Measurements from ENCODE around the gene ZBTB7C. TPM values are rescaled to one million over a fixed set of nuclear protein-coding genes. Genes with fewer than 3 reads are reported as not detected.

The ZBTB7C gene
- total RNA-seq, 1 experiment from 2014 or later = 0.10 TPM

- no peak for DNase-seq
- Histone ChIP-seq H3K4me3 (peak overlapping the region; percentile 62), H3K9me3 (no peaks in the 10 kb centered on the region), H3K27me3 (no peaks in the 10 kb centered on the region), H3K36me3 (no peaks in the 10 kb centered on the region)
These were observed 248.6 kb downstream of the ZBTB7C start for GRCh38 chr18:48160622-48161021.

GRCh38 chr18:48159816-48160215 is 249.4 kb downstream of the ZBTB7C start:
- H3K36me3 ChIP-seq = no peaks in the 10 kb centered on the region
- no peak for DNase-seq
- H3K4me3 ChIP-seq = no peak overlapping the region
- no peaks in the 10 kb centered on the region for H3K9me3 ChIP-seq
- H3K27me3 ChIP-seq = no peaks in the 10 kb centered on the region

GRCh38 chr18:48158721-48159120 is 250.5 kb downstream of the ZBTB7C start:
- no peaks in the 10 kb centered on the region for H3K27me3 ChIP-seq
- no peak overlapping the region for H3K4me3 ChIP-seq
- DNase-seq = no peak
- no peaks in the 10 kb centered on the region for H3K9me3 ChIP-seq
- H3K36me3 ChIP-seq = no peaks in the 10 kb centered on the region

- no peaks in the 10 kb centered on the region for H3K9me3 ChIP-seq
- no peaks in the 10 kb centered on the region for H3K36me3 ChIP-seq
- no peaks in the 10 kb centered on the region for H3K27me3 ChIP-seq
- no peak overlapping the region for H3K4me3 ChIP-seq
- DNase-seq = no peak
These were observed 251.2 kb downstream of the ZBTB7C start for GRCh38 chr18:48157956-48158355.

GRCh38 chr18:48155856-48156255 is 253.3 kb downstream of the ZBTB7C start:
- no peaks in the 10 kb centered on the region for H3K27me3 ChIP-seq
- H3K9me3 ChIP-seq = no peaks in the 10 kb centered on the region
- no peaks in the 10 kb centered on the region for H3K36me3 ChIP-seq
- no peak overlapping the region for H3K4me3 ChIP-seq
- no peak for DNase-seq

- no peaks in the 10 kb centered on the region for H3K36me3 ChIP-seq
- H3K4me3 ChIP-seq = no peak overlapping the region
- no peaks in the 10 kb centered on the region for H3K9me3 ChIP-seq
- no peaks in the 10 kb centered on the region for H3K27me3 ChIP-seq
- DNase-seq = no peak
These were observed 254.4 kb downstream of the ZBTB7C start for GRCh38 chr18:48154828-48155227.

- DNase-seq = peak; percentile 63
- H3K4me3 ChIP-seq = no peak overlapping the region
- H3K27me3 ChIP-seq = no peaks in the 10 kb centered on the region
- H3K36me3 ChIP-seq = no peaks in the 10 kb centered on the region
- no peaks in the 10 kb centered on the region for H3K9me3 ChIP-seq
These were observed 255.3 kb downstream of the ZBTB7C start for GRCh38 chr18:48153613-48154481.

- H3K36me3 ChIP-seq = no peaks in the 10 kb centered on the region
- H3K9me3 ChIP-seq = no peaks in the 10 kb centered on the region
- H3K4me3 ChIP-seq = no peak overlapping the region
- H3K27me3 ChIP-seq = no peaks in the 10 kb centered on the region
- DNase-seq = no peak
These were observed 256.6 kb downstream of the ZBTB7C start for GRCh38 chr18:48152549-48152948.

- no peaks in the 10 kb centered on the region for H3K36me3 ChIP-seq
- H3K27me3 ChIP-seq = no peaks in the 10 kb centered on the region
- H3K9me3 ChIP-seq = no peaks in the 10 kb centered on the region
- H3K4me3 ChIP-seq = no peak overlapping the region
- no peak for DNase-seq
These were observed 257.6 kb downstream of the ZBTB7C start for GRCh38 chr18:48151421-48152065.

GRCh38 chr18:48149020-48149685 is 260.0 kb downstream of the ZBTB7C start:
- H3K9me3 ChIP-seq = no peaks in the 10 kb centered on the region
- no peaks in the 10 kb centered on the region for H3K27me3 ChIP-seq
- no peaks in the 10 kb centered on the region for H3K36me3 ChIP-seq
- no peak overlapping the region for H3K4me3 ChIP-seq
- DNase-seq = no peak

- Histone ChIP-seq H3K36me3 (no peaks in the 10 kb centered on the region), H3K9me3 (no peaks in the 10 kb centered on the region), H3K27me3 (no peaks in the 10 kb centered on the region), H3K4me3 (no peak overlapping the region)
- no peak for DNase-seq
These were observed 266.2 kb downstream of the ZBTB7C start for GRCh38 chr18:48142994-48143393.

GRCh38 chr18:48142353-48142752 is 266.8 kb downstream of the ZBTB7C start:
- Histone ChIP-seq H3K36me3 (no peaks in the 10 kb centered on the region), H3K27me3 (peaks cover under 1% of the 10 kb centered on the region), H3K4me3 (no peak overlapping the region), H3K9me3 (no peaks in the 10 kb centered on the region)
- no peak for DNase-seq

GRCh38 chr18:48140731-48141130 is 268.5 kb downstream of the ZBTB7C start:
- H3K9me3 ChIP-seq = no peaks in the 10 kb centered on the region
- no peaks in the 10 kb centered on the region for H3K36me3 ChIP-seq
- H3K4me3 ChIP-seq = no peak overlapping the region
- no peak for DNase-seq
- H3K27me3 ChIP-seq = peaks cover 10% of the 10 kb centered on the region

GRCh38 chr18:48139431-48140347 is 269.5 kb downstream of the ZBTB7C start:
- Histone ChIP-seq H3K9me3 (no peaks in the 10 kb centered on the region), H3K4me3 (no peak overlapping the region), H3K27me3 (peaks cover 10% of the 10 kb centered on the region), H3K36me3 (no peaks in the 10 kb centered on the region)
- peak; percentile 83 for DNase-seq

GRCh38 chr18:48138660-48139430 is 270.3 kb downstream of the ZBTB7C start:
- no peak for DNase-seq

GRCh38 chr18:48138210-48138609 is 271.0 kb downstream of the ZBTB7C start:
- no peaks in the 10 kb centered on the region for H3K9me3 ChIP-seq
- H3K27me3 ChIP-seq = peaks cover 10% of the 10 kb centered on the region
- H3K36me3 ChIP-seq = no peaks in the 10 kb centered on the region
- no peak for DNase-seq
- H3K4me3 ChIP-seq = no peak overlapping the region

More at GRCh38 chr18:48138660-48139430, 270.3 kb downstream of the ZBTB7C start:
- Histone ChIP-seq H3K9me3 (no peaks in the 10 kb centered on the region), H3K27me3 (peaks cover 10% of the 10 kb centered on the region), H3K36me3 (no peaks in the 10 kb centered on the region), H3K4me3 (no peak overlapping the region)
